Left kidney (tissue), 2 donors: ENCODE data around the gene POLR2L. TPM values are rescaled to one million over a fixed set of nuclear protein-coding genes. Genes with fewer than 3 reads are reported as not detected.

Experiments
- DNase-seq: peaks from one replicate; pipeline ENCODE4 v3.0.0-alpha.2; 2013
- polyA plus RNA-seq: library from polyadenylated mRNA; unstranded; fragments of 120-200 nt; gene quantifications from one replicate; pipeline ENCODE4 v1.2.1, GENCODE V29; 2013; ENCODE audit not compliant: insufficient read length

Gene POLR2L
- polyA plus RNA-seq, 1 donor: 71.9 TPM

GRCh38 chr11:794766-795633, 47.3 kb downstream of the POLR2L start:
- no peak for DNase-seq

- no peak for DNase-seq
Measured at GRCh38 chr11:794013-794765, 48.1 kb downstream of the POLR2L start.

GRCh38 chr11:793556-793955, 48.8 kb downstream of the POLR2L start:
- no peak for DNase-seq

DNA sequence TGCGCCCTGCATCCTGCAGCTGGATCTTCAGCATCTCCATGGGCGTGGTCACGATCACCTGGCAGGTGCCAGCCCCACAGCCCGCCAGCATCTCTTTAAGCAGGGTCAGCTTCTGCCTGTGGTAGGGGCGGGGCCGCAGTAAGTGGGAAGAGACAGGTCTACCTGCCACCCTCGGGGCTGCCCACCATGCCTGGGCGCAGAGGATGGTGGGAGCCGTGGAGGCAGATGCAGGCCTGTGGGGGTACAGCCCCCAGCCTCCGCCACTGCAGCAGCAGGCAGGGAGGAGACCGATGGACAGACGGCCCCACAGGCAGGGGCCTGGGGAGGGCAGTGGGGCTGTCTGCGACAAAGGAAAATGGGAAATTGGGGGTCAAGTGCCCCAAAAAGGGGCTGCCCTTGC, 49.5 kb downstream of the POLR2L start:
- DNase-seq: no peak

DNA sequence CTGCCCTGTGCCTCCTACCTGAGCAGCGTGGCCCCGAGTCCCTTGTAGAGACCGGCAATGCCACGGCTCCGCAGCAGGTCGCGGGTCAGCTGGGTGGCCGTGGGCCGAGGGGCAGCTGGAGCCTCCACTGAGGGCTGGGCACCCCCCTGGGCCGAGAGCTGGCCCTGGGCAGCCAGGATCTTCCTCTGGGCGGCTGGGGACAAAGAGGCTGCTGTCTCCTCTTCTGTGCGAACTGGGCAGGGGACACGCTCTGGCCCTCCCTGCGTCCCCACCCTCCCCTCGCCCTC, 49.9 kb downstream of the POLR2L start:
- no peak for DNase-seq

DNA sequence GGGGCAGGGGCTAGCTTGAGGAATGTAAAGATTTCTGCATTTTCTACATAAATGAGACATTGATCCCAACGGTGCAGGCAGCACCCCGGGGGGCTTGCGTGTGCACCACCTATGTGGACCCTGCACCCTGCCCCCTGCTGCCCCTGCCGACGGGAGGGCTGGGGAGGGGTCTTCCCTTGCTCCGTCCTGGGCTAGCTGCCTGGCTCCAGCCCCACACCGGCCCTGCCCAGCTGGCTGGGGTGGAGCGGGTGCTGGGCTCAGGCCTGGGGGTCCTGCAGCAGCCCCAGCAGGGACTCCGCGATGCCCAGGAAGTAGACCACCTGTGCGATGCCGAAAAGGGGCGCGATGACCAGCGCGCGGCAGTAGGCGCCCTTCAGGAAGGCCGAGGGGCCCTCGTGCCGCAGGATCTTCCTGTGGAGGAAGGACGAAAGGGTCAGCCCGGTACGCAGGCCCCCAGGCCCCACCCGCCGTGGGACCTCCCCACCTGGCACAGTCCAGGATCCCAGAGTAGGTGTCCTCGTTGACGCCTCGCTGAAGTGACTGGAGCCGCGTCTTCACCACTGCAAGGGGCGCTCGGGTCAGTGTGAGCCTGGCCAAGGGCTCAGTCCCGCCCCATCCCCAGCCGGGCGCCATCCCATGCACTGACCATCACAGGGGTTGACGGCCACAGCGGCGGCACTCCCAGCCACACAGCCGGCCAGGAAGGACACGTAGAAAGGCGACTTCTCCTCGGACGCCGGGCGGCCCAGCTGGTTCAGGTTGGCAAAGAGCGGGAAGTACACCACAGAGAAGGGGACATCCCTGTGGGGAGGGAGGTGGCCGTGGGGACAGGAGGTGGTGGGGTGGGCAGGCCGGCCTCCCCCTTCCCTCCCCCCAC, 50.4 kb downstream of the POLR2L start:
- no peak for DNase-seq

DNA sequence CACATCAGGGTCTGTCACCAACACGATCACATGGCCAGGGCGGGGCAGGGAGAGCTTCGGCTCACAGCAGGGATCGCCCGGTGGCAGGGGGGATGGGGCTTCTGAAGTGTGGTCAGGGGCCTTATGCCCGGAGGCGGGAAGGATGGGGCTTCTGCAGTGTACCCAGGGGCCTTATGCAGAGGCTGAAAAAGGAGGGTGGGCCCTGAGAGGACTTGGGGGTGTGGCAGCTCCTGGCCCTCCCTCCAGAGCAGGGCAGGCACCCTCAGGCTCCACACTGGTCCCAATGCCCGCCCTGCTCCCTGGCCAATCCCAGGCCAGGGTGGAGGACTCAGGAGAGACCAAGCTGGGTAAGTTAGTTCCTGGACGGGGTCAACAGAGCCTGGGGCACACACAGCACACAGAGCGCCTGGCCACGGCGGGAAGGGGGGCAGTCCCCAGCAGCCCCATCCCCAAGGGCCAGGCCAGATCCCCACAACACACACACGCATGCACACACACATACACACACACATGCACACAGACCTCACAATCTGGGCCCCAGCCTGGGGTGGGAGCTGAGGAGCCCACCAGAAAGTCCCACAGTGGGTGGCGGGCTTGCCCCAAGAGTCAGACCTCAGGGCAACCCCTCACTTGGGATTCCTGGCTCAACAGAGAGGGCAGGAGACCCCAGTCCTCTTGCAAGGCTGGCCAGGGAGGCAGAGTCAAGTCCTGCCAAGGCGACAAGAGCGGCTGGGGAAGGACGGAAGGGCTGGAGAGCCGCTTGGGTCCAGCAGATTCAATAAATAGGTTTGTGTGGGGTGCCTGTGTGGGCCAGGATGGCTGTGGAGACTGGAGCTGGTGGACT, 51.4 kb downstream of the POLR2L start:
- no peak for DNase-seq

GRCh38 chr11:789943-790342, 52.4 kb downstream of the POLR2L start, which contains the start of gene CEND1:
Gene CEND1, minus strand, starts transcription at chr11:790090. Its CDS starts 1,514 bp downstream, at chr11:788576.
- no peak for DNase-seq

Other genes with a start within 250 kb of the POLR2L start
- gene IRF7, start 226.6 kb downstream of the POLR2L start, polyA plus RNA-seq: 6.4 TPM
- gene CDHR5, start 217.6 kb downstream of the POLR2L start, polyA plus RNA-seq: 46.0 TPM
- 0.67 TPM for gene SCT, start 215.3 kb downstream of the POLR2L start, polyA plus RNA-seq
- gene DRD4, start 205.3 kb downstream of the POLR2L start, polyA plus RNA-seq: 1.1 TPM
- 45.6 TPM for gene DEAF1, start 147.3 kb downstream of the POLR2L start, polyA plus RNA-seq
- 56.5 TPM for gene TMEM80, start 146.7 kb downstream of the POLR2L start, polyA plus RNA-seq
- 115 TPM for gene EPS8L2, start 136.3 kb downstream of the POLR2L start, polyA plus RNA-seq
- gene TALDO1, start 95.1 kb downstream of the POLR2L start, polyA plus RNA-seq: 116 TPM
- 65.7 TPM for gene GATD1, start 65.0 kb downstream of the POLR2L start, polyA plus RNA-seq
- 0.27 TPM for gene CEND1, start 52.4 kb downstream of the POLR2L start, polyA plus RNA-seq
- gene SLC25A22, start 44.2 kb downstream of the POLR2L start, polyA plus RNA-seq: 13.0 TPM
- 10.1 TPM for gene PIDD1, start 37.3 kb downstream of the POLR2L start, polyA plus RNA-seq
- 855 TPM for gene RPLP2, start 32.6 kb downstream of the POLR2L start, polyA plus RNA-seq
- gene PNPLA2, start 23.6 kb downstream of the POLR2L start, polyA plus RNA-seq: 40.9 TPM
- gene CRACR2B, start 14.6 kb downstream of the POLR2L start, polyA plus RNA-seq: 9.9 TPM
- gene CD151, start 9.6 kb downstream of the POLR2L start, polyA plus RNA-seq: 145 TPM
- 55.9 TPM for gene TSPAN4, start 323 bp upstream of the POLR2L start, polyA plus RNA-seq
- 100 TPM for gene CHID1, start 68.3 kb upstream of the POLR2L start, polyA plus RNA-seq
- gene AP2A2, start 83.3 kb upstream of the POLR2L start, polyA plus RNA-seq: 114 TPM
- 26.8 TPM for gene MUC6, start 194.2 kb upstream of the POLR2L start, polyA plus RNA-seq
- 0.03 TPM for gene MUC2, start 232.3 kb upstream of the POLR2L start, polyA plus RNA-seq